HEK293 (cell line): Measurements from ENCODE around the gene UCKL1.
A peak's percentile ranks its signal among the peaks of the same experiment; 100 is the strongest.

Experiments
- AEBP2 ChIP-seq: fragments of 450-650 bp; formaldehyde crosslinking; IDR thresholded peaks from 2 replicates; pipeline ENCODE4 v1.5.1; 2016; ENCODE audit warnings: missing biosample characterization, missing genetic modification characterization, borderline replicate concordance
- BCL11B ChIP-seq: fragments of 450-650 bp; formaldehyde crosslinking; IDR thresholded peaks from 2 replicates; pipeline ENCODE4 v1.5.1; 2016; ENCODE audit warnings: low read depth, missing biosample characterization, missing genetic modification characterization
- BCL6B ChIP-seq: fragments of 450-650 bp; formaldehyde crosslinking; IDR thresholded peaks from 2 replicates; pipeline ENCODE4 v1.5.1; 2017; ENCODE audit warnings: missing biosample characterization, missing genetic modification characterization
- CTCF ChIP-seq: fragments of 450-650 bp; formaldehyde crosslinking; IDR thresholded peaks from 2 replicates; pipeline ENCODE4 v1.5.1; 2016; ENCODE audit warnings: missing biosample characterization, missing genetic modification characterization
- FEZF1 ChIP-seq: fragments of 450-650 bp; formaldehyde crosslinking; IDR thresholded peaks from 2 replicates; pipeline ENCODE4 v1.5.1; 2016; ENCODE audit warnings: missing biosample characterization, missing genetic modification characterization
- GLI2 ChIP-seq: fragments of 450-650 bp; formaldehyde crosslinking; IDR thresholded peaks from 2 replicates; pipeline ENCODE4; 2017; ENCODE audit warnings: missing biosample characterization, missing genetic modification characterization, low read depth, borderline replicate concordance
- HOXC10 ChIP-seq: sonication (generic); formaldehyde crosslinking; IDR thresholded peaks from 2 replicates; pipeline ENCODE4 v1.8.1; 2023; ENCODE audit warnings: mild to moderate bottlenecking, missing genetic modification reagents
- KLF9 ChIP-seq: fragments of 450-650 bp; formaldehyde crosslinking; IDR thresholded peaks from 2 replicates; pipeline ENCODE4 v1.5.1; 2016; ENCODE audit warnings: missing biosample characterization, missing genetic modification characterization, low read depth
- MYNN ChIP-seq: fragments of 450-650 bp; formaldehyde crosslinking; IDR thresholded peaks from 2 replicates; pipeline ENCODE4 v1.5.1; 2016; ENCODE audit warnings: missing biosample characterization, missing genetic modification characterization, borderline replicate concordance
- ZNF10 ChIP-seq: fragments of 450-650 bp; formaldehyde crosslinking; IDR thresholded peaks from 2 replicates; pipeline ENCODE4 v1.5.1; 2017; ENCODE audit warnings: missing biosample characterization, missing genetic modification characterization
- ZNF121 ChIP-seq: fragments of 450-650 bp; formaldehyde crosslinking; IDR thresholded peaks from 2 replicates; pipeline ENCODE4 v1.5.1; 2016; ENCODE audit warnings: missing biosample characterization, missing genetic modification characterization
- ZNF148 ChIP-seq: fragments of 450-650 bp; formaldehyde crosslinking; IDR thresholded peaks from 2 replicates; pipeline ENCODE4 v1.5.0; 2017; ENCODE audit warnings: missing biosample characterization, missing genetic modification characterization, borderline replicate concordance
- ZNF155 ChIP-seq: fragments of 450-650 bp; formaldehyde crosslinking; IDR thresholded peaks from 2 replicates; pipeline ENCODE4 v1.5.1; 2016; ENCODE audit warnings: missing biosample characterization, missing genetic modification characterization
- ZNF23 ChIP-seq: fragments of 450-650 bp; formaldehyde crosslinking; IDR thresholded peaks from 2 replicates; pipeline ENCODE4 v1.5.1; 2016; ENCODE audit warnings: missing biosample characterization, missing genetic modification characterization, borderline replicate concordance
- ZNF341 ChIP-seq: fragments of 450-650 bp; formaldehyde crosslinking; IDR thresholded peaks from 2 replicates; pipeline ENCODE4; 2016; ENCODE audit warnings: low read depth, missing biosample characterization, missing genetic modification characterization
- ZNF416 ChIP-seq: fragments of 450-650 bp; formaldehyde crosslinking; IDR thresholded peaks from 2 replicates; pipeline ENCODE4 v1.5.1; 2016; ENCODE audit warnings: missing biosample characterization, missing genetic modification characterization
- ZNF423 ChIP-seq: fragments of 450-650 bp; formaldehyde crosslinking; IDR thresholded peaks from 2 replicates; pipeline ENCODE4 v1.5.1; 2016; ENCODE audit warnings: missing biosample characterization, missing genetic modification characterization
- ZNF514 ChIP-seq: fragments of 450-650 bp; formaldehyde crosslinking; IDR thresholded peaks from 2 replicates; pipeline ENCODE4 v1.5.1; 2016; ENCODE audit warnings: missing biosample characterization, missing genetic modification characterization
- ZNF518A ChIP-seq: fragments of 450-650 bp; formaldehyde crosslinking; conservative IDR thresholded peaks from 2 replicates; pipeline ENCODE4 v1.5.1; 2016; ENCODE audit warnings: low read depth, missing biosample characterization, missing genetic modification characterization
- ZNF544 ChIP-seq: fragments of 450-650 bp; formaldehyde crosslinking; IDR thresholded peaks from 2 replicates; pipeline ENCODE4 v1.5.0; 2017; ENCODE audit warnings: missing biosample characterization, missing genetic modification characterization
- ZNF580 ChIP-seq: fragments of 450-650 bp; formaldehyde crosslinking; IDR thresholded peaks from 2 replicates; pipeline ENCODE4 v1.5.1; 2016; ENCODE audit warnings: missing biosample characterization, missing genetic modification characterization
- ZNF639 ChIP-seq: fragments of 450-650 bp; formaldehyde crosslinking; IDR thresholded peaks from 2 replicates; pipeline ENCODE4 v1.5.1; 2016; ENCODE audit warnings: missing biosample characterization, missing genetic modification characterization
- ZNF670 ChIP-seq: fragments of 450-650 bp; formaldehyde crosslinking; IDR thresholded peaks from 2 replicates; pipeline ENCODE4 v1.5.1; 2016; ENCODE audit warnings: missing biosample characterization, missing genetic modification characterization, low read depth
- ZNF830 ChIP-seq: fragments of 450-650 bp; IDR thresholded peaks from 2 replicates; pipeline ENCODE4 v1.5.0; 2018; ENCODE audit warnings: missing biosample characterization, missing genetic modification characterization, low read depth, mild to moderate bottlenecking, moderate library complexity
- ZSCAN23 ChIP-seq: fragments of 450-650 bp; formaldehyde crosslinking; IDR thresholded peaks from 2 replicates; pipeline ENCODE4 v1.5.1; 2016; ENCODE audit warnings: missing biosample characterization, missing genetic modification characterization

The UCKL1 gene

GRCh38 chr20:63978319-63979228 is 22.4 kb upstream of the UCKL1 start (continued):
- TF ChIP-seq ZNF639 (tag by site-specific recombination) (no peak), ZNF580 (tag by site-specific recombination) (no peak), ZNF155 (tag by site-specific recombination) (no peak), ZNF121 (tag by site-specific recombination) (peak; percentile 91), ZNF514 (no peak), ZNF670 (no peak), ZSCAN23 (tag by site-specific recombination) (no peak), ZNF10 (tag by site-specific recombination) (no peak), ZNF416 (tag by site-specific recombination) (no peak), ZNF341 (tag by site-specific recombination) (peak; percentile 38; the same call in 1 of the 2 replicates), KLF9 (peak; percentile 51; the same call in 1 of the 2 replicates), ZNF830 (tag by site-specific recombination) (no peak), ZNF23 (tag by site-specific recombination) (no peak), ZNF148 (tag by site-specific recombination) (no peak), MYNN (tag by site-specific recombination) (no peak), ZNF518A (tag by site-specific recombination) (no peak), ZNF423 (tag by site-specific recombination) (no peak), AEBP2 (tag by site-specific recombination) (no peak), FEZF1 (tag by site-specific recombination) (no peak), BCL6B (tag by site-specific recombination) (no peak), CTCF (tag by site-specific recombination) (no peak), ZNF544 (no peak), GLI2 (tag by site-specific recombination) (no peak), HOXC10 (no peak), BCL11B (tag by site-specific recombination) (no peak; the same call in 1 of the 2 replicates)
